DOHH2 (cell line): ENCODE results near the gene PIGQ.

Source experiments
- H3F3A ChIP-seq: fragments of 200-600 bp; sonication (generic), shearing (Covaris generic); 2 replicates; pipeline ENCODE4 v1.6.0; 2016; ENCODE audit warnings: antibody characterized with exemption, mild to moderate bottlenecking; ENCODE audit not compliant: control insufficient read depth, insufficient read depth
- H3K27ac ChIP-seq: fragments of 200-600 bp; sonication (generic); 2 replicates; pipeline ENCODE4 v1.5.1; 2014; ENCODE audit warnings: low read depth, mild to moderate bottlenecking, low read length, moderate library complexity
- H3K27me3 ChIP-seq: fragments of 200-600 bp; sonication (generic); 2 replicates; pipeline ENCODE4 v1.6.1; 2014; ENCODE audit warnings: mild to moderate bottlenecking, low read length, mixed read lengths; ENCODE audit not compliant: control insufficient read depth
- H3K36me3 ChIP-seq: fragments of 200-600 bp; sonication (generic); 2 replicates; pipeline ENCODE4 v1.6.1; 2014; ENCODE audit warnings: mild to moderate bottlenecking, low read length, moderate library complexity, mixed read lengths; ENCODE audit not compliant: control insufficient read depth
- H3K4me1 ChIP-seq: fragments of 200-600 bp; sonication (generic); 2 replicates; pipeline ENCODE4 v1.6.1; 2014; ENCODE audit warnings: mild to moderate bottlenecking, low read length, mixed read lengths; ENCODE audit not compliant: control insufficient read depth
- H3K4me2 ChIP-seq: fragments of 200-600 bp; sonication (generic); 2 replicates; pipeline ENCODE4 v1.6.0; 2014; ENCODE audit warnings: mild to moderate bottlenecking, low read length, moderate library complexity
- H3K4me3 ChIP-seq: fragments of 200-600 bp; sonication (generic); 2 replicates; pipeline ENCODE4 v1.5.1; 2014; ENCODE audit warnings: mild to moderate bottlenecking, low read length, mixed read lengths
- H3K79me2 ChIP-seq: fragments of 200-600 bp; sonication (generic); 2 replicates; pipeline ENCODE4 v1.6.1; 2014; ENCODE audit warnings: mild to moderate bottlenecking, low read length, mixed read lengths; ENCODE audit not compliant: control insufficient read depth
- H3K9me2 ChIP-seq: fragments of 200-600 bp; sonication (generic); replicated peaks from 2 replicates; pipeline ENCODE4 v1.6.1; 2014; ENCODE audit warnings: mild to moderate bottlenecking, low read length, mixed read lengths; ENCODE audit not compliant: control insufficient read depth
- H3K9me3 ChIP-seq: fragments of 200-600 bp; sonication (generic); 2 replicates; pipeline ENCODE4 v1.6.1; 2014; ENCODE audit warnings: antibody characterized with exemption, low read length, mixed read lengths; ENCODE audit not compliant: control insufficient read depth, insufficient read depth
- H4K20me1 ChIP-seq: fragments of 200-600 bp; sonication (generic); 2 replicates; pipeline ENCODE4 v1.6.0; 2014; ENCODE audit warnings: low read depth, mild to moderate bottlenecking, antibody characterized with exemption, low read length, moderate library complexity; ENCODE audit not compliant: control insufficient read depth, insufficient read depth
- CTCF ChIP-seq: fragments of 200-600 bp; sonication (generic); IDR thresholded peaks from one replicate; pipeline ENCODE4 v1.5.1; 2014; ENCODE audit warnings: antibody characterized with exemption, mild to moderate bottlenecking, low read depth, low read length; ENCODE audit not compliant: poor library complexity, severe bottlenecking
- EZH2phosphoT487 ChIP-seq: fragments of 200-600 bp; sonication (generic); IDR thresholded peaks from 2 replicates; pipeline ENCODE4 v1.6.1; 2017; ENCODE audit warnings: borderline replicate concordance, mild to moderate bottlenecking, antibody characterized with exemption, low read length, moderate library complexity, mixed read lengths

Gene PIGQ

GRCh38 chr16:586047-586644 is 16.4 kb downstream of the PIGQ start:
- Histone ChIP-seq H3K27ac (no peak overlapping the region), H3K9me3 (no peaks in the 10 kb centered on the region), H3K79me2 (peaks cover 29% of the 10 kb centered on the region)

GRCh38 chr16:586645-587590 is 17.1 kb downstream of the PIGQ start:
- H3K4me2 ChIP-seq: peak overlapping the region; percentile 78
- peaks cover 9% of the 10 kb centered on the region for H3K36me3 ChIP-seq
- no peaks in the 10 kb centered on the region; the same call in 1 of the 2 replicates for H3F3A ChIP-seq
- TF ChIP-seq EZH2phosphoT487 (no peak), CTCF (no peak)
- peaks cover 33% of the 10 kb centered on the region for H3K79me2 ChIP-seq
- no peaks in the 10 kb centered on the region for H3K9me3 ChIP-seq
- H3K4me3 ChIP-seq: peak overlapping the region; percentile 73; the same call in 1 of the 2 replicates
- no peak overlapping the region for H3K27ac ChIP-seq
- no peaks in the 10 kb centered on the region for H3K27me3 ChIP-seq
- H4K20me1 ChIP-seq: peaks cover 4% of the 10 kb centered on the region; the same call in 1 of the 2 replicates
- no peaks in the 10 kb centered on the region for H3K9me2 ChIP-seq
- peaks cover 21% of the 10 kb centered on the region for H3K4me1 ChIP-seq

More at GRCh38 chr16:586047-586644, 16.4 kb downstream of the PIGQ start:
- Histone ChIP-seq H3K9me2 (no peaks in the 10 kb centered on the region), H3F3A (no peaks in the 10 kb centered on the region; the same call in 1 of the 2 replicates), H3K4me2 (no peak overlapping the region), H3K27me3 (no peaks in the 10 kb centered on the region), H3K36me3 (peaks cover 9% of the 10 kb centered on the region), H3K4me1 (peaks cover 17% of the 10 kb centered on the region), H4K20me1 (peaks cover 4% of the 10 kb centered on the region; the same call in 1 of the 2 replicates), H3K4me3 (no peak overlapping the region)
- TF ChIP-seq EZH2phosphoT487: no peak
- TF ChIP-seq CTCF: no peak

GRCh38 chr16:588639-588888 is 18.8 kb downstream of the PIGQ start:
- peaks cover 49% of the 10 kb centered on the region for H3K79me2 ChIP-seq
- peak overlapping the region; percentile 78 for H3K4me2 ChIP-seq

More at GRCh38 chr16:588639-588888, 18.8 kb downstream of the PIGQ start:
- Histone ChIP-seq H3K4me1 (peaks cover 38% of the 10 kb centered on the region), H3K9me2 (no peaks in the 10 kb centered on the region), H3K4me3 (peak overlapping the region; percentile 73), H3K27me3 (no peaks in the 10 kb centered on the region), H3K27ac (peak overlapping the region; percentile 92), H3K9me3 (no peaks in the 10 kb centered on the region), H4K20me1 (peaks cover 4% of the 10 kb centered on the region; the same call in 1 of the 2 replicates), H3F3A (no peaks in the 10 kb centered on the region; the same call in 1 of the 2 replicates), H3K36me3 (peaks cover 9% of the 10 kb centered on the region)
- no peak for TF ChIP-seq CTCF
- TF ChIP-seq EZH2phosphoT487: no peak
